GM20431 (cell line): ENCODE results near the gene ZP3.
"Not testable (repeated sequence)": the region's sequence is repeated elsewhere in the genome, so short reads cannot be mapped to it uniquely, and the experiment has no call there.

Experiments
- in situ Hi-C: fragments of 300-500 bp; cut with MseI, MboI; formaldehyde crosslinking; loops from one replicate; pipeline ENCODE4 v1.15.0; 2020; ENCODE audit warnings: low sequenced_read_pairs; ENCODE audit not compliant: unreplicated experiment

Gene ZP3

GRCh38 chr7:76479628-76480027 lies 54.9 kb downstream of the ZP3 start:
- in situ Hi-C loops = not testable (repeated sequence)

- in situ Hi-C loops = not testable (repeated sequence)
Measured at GRCh38 chr7:76480403-76481253, 55.9 kb downstream of the ZP3 start.

- in situ Hi-C loops = not testable (repeated sequence)
Measured at GRCh38 chr7:76482660-76483059, 57.9 kb downstream of the ZP3 start.

GRCh38 chr7:76483081-76483480 lies 58.3 kb downstream of the ZP3 start:
- in situ Hi-C loops = not testable (repeated sequence)

GRCh38 chr7:76484456-76484855 lies 59.7 kb downstream of the ZP3 start:
- in situ Hi-C loops = not testable (repeated sequence)

DNA sequence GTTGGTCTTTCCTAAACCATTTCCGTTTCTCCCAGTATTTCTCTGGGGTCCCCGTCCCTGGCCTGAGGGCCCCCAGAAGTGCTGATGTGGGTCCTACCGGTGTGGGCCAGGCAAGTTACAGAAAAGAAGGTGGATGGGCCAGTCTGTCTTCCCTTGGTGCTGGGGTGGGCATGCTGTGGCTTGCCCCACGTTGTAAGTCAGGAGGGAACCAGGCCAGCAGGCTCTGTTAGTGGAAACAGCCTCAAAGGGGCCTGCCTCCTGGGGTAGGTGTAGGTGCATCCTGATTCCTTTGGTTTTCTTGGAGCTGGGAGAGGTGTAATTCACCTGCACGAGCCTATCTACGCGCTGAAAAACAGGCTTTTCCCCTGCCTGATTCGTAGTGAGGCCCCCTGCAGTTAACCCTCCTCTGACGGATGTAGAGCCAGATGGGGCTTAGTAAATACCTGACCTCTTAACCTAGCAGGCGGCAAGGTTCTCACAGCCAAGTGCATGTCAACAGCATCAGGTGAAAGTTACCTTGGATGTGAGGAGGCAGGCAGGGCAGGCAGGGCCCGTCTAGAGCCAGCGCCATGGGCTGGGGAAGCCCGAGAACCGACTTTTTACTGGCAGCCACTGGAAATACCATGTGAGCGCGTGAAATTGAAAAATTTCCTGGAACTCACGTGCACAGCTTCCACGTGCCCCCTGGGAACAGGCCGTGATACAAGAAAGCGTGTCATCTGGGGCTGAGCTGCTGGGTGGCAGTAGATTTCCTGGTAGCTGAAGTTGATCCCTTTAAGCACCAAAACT lies 61.3 kb downstream of the ZP3 start:
- in situ Hi-C loops = not testable (repeated sequence)

DNA sequence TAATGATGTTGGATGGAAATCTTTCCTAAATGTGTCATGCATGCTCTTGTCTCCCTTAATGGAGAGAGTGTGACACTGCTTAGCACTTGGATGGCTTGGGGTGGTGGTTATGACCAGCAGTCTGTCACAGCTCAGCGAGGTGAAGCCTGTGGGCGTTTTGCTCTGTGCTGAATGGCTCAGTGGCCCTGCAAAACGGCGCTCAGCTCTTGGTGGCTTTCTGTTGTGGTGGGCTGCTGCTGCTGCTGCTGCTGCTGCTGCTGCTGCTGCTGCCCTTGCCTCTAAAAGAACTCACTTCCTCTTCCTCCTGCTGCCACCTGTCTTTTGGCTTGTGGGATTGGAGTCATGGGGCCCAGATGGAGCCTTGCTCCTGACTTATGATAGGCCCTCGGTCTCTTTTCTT lies 61.9 kb downstream of the ZP3 start:
- in situ Hi-C loops = not testable (repeated sequence)

- in situ Hi-C loops = not testable (repeated sequence)
Measured at GRCh38 chr7:76487969-76488368, 63.2 kb downstream of the ZP3 start.
